Stimulated activated CD8-positive, alpha-beta memory T cell treated with anti-CD3 and anti-CD28 coated beads, Interleukin-12 subunit alpha, Interleukin-12 subunit beta, amount 100 ng/mL, for 24 hours (primary cell): ENCODE results near the gene TMPRSS3.

Experiments used
- DNase-seq: peaks from one replicate; pipeline ENCODE4 v3.0.0-alpha.2; 2020; ENCODE audit errors: extremely low read depth

The TMPRSS3 gene

GRCh38 chr21:42395905-42396651, at the start of gene TMPRSS3:
Gene TMPRSS3, minus strand, starts transcription at chr21:42396052. Its CDS starts 635 bp downstream, at chr21:42395417.
- no peak for DNase-seq

DNA sequence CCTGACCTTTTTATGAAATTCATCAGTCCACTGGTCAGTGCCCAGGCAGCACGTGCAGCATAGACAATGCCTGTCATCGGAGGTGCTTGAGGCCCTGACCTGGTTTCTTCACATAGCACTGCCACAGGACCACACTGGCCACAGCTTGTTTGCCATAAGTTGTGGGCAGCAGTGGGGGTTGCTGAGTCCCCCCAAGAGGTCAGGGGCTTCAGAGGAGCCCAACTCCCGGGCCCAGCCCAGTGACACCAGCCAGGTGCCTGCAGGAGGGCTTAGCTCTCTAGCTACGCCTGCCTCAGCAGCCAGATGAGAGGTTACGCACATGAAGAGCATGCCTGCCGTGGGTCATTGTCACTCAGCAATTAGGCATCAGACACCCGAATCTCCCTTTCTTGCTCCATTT, 49.5 kb upstream of the TMPRSS3 start:
- DNase-seq = no peak

DNA sequence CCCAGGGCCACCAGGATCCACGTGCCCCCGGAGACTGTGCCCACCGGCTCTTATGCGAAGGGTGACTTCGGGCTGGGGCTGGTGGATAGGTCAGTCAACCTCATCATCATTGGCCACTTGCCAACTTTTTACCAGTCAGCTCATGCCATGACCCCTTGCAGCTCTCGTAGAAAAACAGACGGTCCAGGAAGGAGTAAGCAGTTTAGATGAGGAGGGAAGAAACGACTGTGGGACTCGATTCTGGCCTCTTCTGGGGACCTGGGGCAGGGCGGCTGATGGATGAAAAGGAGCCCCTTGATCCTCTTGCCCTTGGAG, 48.9 kb upstream of the TMPRSS3 start:
- DNase-seq = no peak

DNA sequence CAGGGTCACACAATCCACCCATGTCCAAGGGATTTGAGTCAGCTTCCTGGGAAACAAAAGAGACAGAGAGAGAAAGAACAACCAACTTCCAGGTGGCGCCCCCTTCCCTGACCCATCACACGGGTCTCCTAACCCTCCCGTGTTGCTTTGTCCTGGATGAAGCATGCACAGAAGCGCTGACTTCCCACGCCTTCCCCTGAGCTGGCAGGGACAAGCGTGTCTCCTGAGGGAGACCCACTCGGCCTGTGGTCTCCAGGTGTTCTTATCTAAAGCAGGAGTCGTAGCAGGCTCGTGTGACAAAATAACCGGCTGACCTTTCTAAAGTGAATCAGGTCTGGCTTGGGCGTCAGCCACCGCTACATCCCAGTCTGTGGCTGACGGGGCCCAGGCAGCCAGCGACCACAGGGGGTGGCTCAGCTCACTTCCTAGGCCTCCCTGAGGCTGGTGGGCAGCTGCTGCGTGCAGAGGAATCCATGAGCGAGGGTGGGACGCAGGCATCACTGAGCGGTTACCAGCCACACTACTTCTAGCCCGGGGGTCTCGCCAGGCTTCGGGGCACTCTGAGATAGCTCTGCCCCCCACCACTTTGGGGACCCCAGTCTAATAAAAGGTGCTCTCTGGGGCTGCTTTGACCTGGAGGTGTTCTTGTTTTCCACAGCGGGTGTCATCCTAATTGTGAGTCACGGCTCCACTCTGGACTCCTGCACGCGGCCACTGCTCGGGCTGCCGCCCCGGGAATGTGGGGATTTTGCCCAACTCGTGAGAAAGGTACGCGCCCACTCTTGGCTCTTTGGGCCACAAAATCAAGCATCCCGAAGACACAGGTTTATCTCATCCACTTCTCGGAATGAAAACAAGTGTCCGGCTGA, 48.3 kb upstream of the TMPRSS3 start:
- no peak for DNase-seq

GRCh38 chr21:42443181-42443785, 47.4 kb upstream of the TMPRSS3 start:
- DNase-seq = no peak

DNA sequence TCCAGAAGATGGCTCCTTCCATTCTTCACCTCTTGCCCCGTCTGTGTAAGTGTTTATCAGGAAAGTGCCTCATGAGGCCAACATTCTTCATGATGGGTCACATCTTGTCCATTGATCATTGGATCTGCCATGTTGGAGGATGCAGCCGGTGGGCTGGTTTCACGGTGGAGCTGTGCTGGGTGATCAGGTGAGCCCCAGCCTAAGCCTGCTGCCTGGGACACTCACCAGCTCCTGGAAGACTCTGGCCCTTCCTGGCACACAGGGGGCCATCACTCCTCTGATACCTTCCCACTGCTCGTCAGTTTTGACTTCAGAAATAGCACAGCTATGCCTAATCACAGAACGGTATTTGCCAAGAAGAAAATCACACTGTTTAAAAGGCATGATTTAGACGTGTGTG, 46.1 kb upstream of the TMPRSS3 start:
- DNase-seq = no peak

DNA sequence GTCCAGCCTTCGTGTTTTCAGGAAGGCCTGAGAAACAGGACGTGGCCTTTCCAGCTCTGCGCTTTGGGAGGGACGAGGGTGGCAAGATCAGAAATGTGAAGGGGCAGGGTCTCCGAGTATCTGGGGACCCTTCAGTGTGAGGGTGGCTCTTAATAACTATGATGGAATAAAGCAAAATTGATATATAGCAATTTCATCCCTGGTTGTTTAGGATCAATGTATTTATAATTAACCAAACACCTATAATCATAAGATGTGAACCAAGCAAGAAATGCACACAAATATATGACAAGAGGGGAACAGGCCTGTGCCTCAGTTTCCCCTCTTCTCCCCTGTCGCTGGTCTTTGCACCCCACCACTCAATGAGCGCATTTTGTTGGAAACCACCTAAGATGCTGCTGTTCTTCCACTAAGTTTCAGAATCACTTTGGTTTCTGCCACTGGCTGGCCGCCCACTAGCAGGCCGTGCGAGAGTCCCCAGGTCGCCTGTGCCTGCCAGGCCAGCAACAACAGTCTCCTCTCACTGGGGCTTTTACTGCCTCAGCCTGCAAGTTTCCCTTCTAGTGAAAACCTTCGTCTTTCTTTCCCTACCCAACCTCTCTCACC, 44.4 kb upstream of the TMPRSS3 start:
- no peak for DNase-seq

GRCh38 chr21:42439284-42440186, 43.7 kb upstream of the TMPRSS3 start:
- DNase-seq = no peak

- DNase-seq = no peak
Observed at GRCh38 chr21:42438316-42439205, 42.7 kb upstream of the TMPRSS3 start.

DNA sequence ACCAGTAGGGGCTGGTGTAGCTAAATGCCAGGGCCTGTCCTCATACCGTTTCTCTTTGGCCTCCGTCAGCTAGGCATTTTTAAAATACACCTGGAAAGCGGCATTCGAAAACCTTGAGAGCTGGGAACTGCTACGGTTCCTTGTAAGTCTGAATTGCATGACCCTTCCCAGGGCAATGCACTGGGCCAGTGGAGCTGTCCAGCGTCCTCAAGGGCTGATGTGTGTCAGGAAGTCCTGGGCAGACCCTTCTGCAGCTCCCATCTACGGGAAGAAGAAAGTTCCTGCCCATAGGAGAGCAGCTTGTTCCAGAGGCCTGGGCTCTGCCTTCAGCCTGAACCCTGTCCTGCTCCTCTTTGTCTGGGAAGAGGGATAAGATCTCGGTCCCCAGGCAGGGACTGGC, 41.9 kb upstream of the TMPRSS3 start:
- DNase-seq = no peak

GRCh38 chr21:42436914-42437313, 41.1 kb upstream of the TMPRSS3 start:
- DNase-seq = no peak

GRCh38 chr21:42435833-42436232, 40.0 kb upstream of the TMPRSS3 start:
- DNase-seq = no peak

- DNase-seq = no peak
Observed at GRCh38 chr21:42435401-42435800, 39.5 kb upstream of the TMPRSS3 start.

GRCh38 chr21:42434884-42435283, 39.0 kb upstream of the TMPRSS3 start:
- DNase-seq = no peak

- no peak for DNase-seq
Observed at GRCh38 chr21:42433946-42434551, 38.2 kb upstream of the TMPRSS3 start.

DNA sequence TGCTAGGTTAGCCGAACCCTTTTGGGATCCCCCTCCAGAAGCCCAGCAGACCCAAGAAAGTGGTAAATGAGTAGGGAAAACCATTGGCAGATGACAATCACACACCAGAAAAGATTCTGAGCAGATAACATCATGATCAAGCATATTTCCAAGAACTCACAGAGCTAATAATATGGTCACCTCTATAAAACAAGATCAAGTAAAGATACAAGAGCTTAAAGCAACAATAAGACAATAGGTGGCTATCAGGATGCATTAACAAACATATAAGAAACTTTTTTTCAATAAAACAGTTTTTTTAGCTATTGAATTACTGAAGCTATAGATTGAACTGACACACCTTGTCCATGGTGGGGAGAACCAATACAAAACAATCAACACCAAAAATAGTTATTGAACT, 36.8 kb upstream of the TMPRSS3 start:
- DNase-seq = no peak

- no peak for DNase-seq
Observed at GRCh38 chr21:42431196-42431595, 35.3 kb upstream of the TMPRSS3 start.

- DNase-seq = no peak
Observed at GRCh38 chr21:42430521-42430920, 34.7 kb upstream of the TMPRSS3 start.

- DNase-seq = no peak
Observed at GRCh38 chr21:42429856-42430255, 34.0 kb upstream of the TMPRSS3 start.

DNA sequence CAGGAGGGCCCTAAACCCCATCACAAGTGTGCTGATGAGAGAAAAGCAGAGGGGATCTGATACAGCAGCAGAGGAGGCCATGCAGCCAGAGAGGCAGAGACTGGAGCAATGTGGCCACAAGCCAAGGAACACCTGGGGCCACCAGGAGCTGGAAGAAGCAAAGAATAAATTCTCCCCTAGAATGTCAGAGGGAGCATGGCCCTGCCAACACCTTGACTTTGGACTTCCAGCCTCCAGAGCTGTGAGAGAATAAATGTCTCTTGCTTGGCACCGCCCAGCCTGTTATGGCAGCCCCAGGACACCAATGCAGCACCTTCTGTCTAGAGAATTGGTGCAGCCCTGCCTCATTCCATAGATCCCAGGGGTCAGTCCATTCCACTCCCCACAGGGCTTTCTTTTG, 33.2 kb upstream of the TMPRSS3 start:
- no peak for DNase-seq
